HepG2 (cell line): ENCODE measurements around the gene MAPK6.

Experiments used
- E2F1 ChIP-seq: sonication (generic); formaldehyde crosslinking; IDR thresholded peaks from 2 replicates; pipeline ENCODE4 v1.5.0; 2020; ENCODE audit warnings: missing genetic modification reagents
- TERF1 ChIP-seq: sonication (generic); formaldehyde crosslinking; IDR thresholded peaks from 2 replicates; pipeline ENCODE4 v1.8.0; 2022; ENCODE audit warnings: mild to moderate bottlenecking, missing genetic modification reagents, moderate library complexity
- ZFP41 ChIP-seq: sonication (generic); formaldehyde crosslinking; IDR thresholded peaks from 2 replicates; pipeline ENCODE4 v1.4.0; 2020; ENCODE audit warnings: mild to moderate bottlenecking, missing genetic modification reagents, borderline replicate concordance
- TF ChIP-seq, protein P1 (sequence below): sonication (generic); formaldehyde crosslinking; IDR thresholded peaks from 2 replicates; pipeline ENCODE4 v1.4.0; 2020; ENCODE audit warnings: missing genetic modification reagents

GRCh38 chr15:52057996-52058395, 39.0 kb downstream of the MAPK6 start:
- TF ChIP-seq E2F1 (CRISPR knock-in tag), result no peak
- TF ChIP-seq ZFP41 (CRISPR knock-in tag), result no peak
- no peak for TF ChIP-seq TERF1 (CRISPR knock-in tag)
- TF ChIP-seq, protein P1, sequence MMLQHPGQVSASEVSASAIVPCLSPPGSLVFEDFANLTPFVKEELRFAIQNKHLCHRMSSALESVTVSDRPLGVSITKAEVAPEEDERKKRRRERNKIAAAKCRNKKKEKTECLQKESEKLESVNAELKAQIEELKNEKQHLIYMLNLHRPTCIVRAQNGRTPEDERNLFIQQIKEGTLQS (CRISPR knock-in tag), result no peak
